ENCODE results near the gene MYH6.
"Not testable (repeated sequence)": the region's sequence is repeated elsewhere in the genome, so short reads cannot be mapped to it uniquely, and the experiment has no call there.

Gene MYH6

DNA sequence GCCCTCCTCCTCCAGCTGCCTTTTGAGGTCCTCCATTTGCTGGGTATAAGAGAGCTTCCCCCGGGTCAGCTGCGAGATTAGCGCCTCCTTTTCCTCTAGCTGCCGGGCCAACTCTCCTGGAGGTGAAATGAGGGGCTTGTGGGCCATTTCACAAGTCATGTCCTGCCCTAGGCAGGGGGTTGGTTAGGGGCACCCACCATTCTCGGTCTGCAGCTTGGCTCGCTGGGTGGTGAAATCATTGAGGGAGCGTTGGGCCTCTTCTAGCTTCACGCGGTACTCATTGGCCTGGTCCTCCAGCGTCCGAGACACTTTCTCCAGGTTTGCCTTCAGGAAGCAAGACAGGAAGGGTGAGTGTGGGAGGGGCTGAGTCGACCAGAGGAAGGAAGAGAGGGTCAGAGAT lies 18.7 kb downstream of the MYH6 start:
- FAIRE-seq, result no peak

DNA sequence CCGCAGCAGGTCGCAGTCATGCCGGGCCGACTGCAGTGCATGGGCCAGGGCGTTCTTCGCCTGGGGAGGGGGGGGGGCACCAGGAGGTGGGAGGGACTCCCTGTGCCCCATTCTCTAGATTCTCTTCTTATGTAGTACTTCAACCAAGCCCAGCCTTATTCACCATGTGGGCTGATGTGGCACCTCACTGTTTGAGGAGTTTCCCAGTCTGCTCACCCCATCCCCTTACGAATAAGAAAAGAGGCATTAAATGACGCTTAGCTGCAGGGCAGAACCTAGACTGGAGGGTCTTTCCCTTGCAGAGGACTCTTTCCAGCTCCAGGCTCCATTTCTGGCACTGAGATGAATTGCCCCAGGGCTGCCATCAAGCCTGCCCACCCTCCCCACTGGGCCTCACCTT lies 19.1 kb downstream of the MYH6 start:
- FAIRE-seq, result no peak

DNA sequence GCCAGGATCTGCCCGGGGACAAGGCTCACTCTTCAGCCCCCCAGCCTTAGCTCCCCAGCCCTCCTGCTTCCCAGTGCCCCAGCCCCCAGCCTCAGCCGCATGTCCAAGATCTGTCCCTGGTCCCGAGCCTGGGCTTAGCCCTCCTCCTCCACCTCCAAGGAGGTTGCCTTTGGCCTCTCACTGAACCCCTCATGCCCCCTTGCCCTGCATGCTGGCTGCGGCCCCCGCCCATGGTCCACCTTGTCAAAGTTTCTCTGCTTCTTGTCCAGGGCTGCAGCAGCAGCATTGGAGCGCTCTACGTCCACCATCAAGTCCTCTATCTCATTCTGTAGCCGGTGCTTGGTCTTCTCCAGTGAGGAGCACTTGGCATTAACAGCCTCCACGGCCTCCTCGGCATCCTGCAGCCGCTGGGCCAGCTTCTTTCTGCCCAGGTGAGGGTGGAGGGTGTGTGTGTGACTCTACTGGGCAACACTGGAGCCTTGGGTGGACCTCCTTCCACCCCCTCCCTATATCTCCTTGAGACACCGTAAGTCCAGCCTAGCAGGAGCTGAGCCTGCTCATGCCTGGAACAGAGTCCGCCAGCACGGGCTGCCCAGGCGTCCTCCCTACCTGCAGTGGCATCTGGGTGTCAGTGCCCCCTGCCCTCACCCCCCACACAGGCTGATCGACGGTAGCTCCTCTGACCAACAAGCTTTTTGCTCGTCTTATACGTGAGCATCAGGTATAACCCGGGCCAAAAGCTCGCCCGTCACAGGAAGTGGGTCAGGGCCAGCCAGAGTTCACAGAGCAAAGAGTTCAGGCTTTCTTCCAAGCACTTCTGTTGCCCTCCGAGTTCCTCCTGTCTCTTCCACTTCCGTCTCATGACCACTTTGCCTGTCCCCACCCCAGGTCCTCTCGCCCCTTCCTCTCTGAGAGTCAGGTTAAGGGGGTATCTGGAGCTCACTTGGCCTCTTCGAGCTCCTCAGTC lies 19.9 kb downstream of the MYH6 start:
- no peak for FAIRE-seq

DNA sequence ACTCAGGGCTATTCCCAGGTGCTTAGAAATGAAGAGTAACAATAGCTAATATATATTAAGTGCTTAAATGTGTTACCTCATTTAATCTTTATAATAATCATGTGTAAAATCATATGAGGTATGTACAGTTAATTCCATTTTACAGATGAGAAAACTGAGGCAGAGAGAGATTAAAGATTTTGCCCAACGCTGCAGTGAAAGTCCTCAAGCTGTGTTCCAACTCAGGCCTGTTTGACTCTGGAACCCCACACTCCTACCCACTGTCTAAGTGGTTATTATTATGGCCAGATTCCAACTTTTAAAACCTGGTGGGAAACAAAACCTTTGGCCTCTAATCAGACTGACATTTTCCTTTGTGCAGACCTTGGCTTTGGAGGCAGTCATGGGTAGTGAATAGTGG lies 21.1 kb downstream of the MYH6 start:
- no peak for FAIRE-seq

DNA sequence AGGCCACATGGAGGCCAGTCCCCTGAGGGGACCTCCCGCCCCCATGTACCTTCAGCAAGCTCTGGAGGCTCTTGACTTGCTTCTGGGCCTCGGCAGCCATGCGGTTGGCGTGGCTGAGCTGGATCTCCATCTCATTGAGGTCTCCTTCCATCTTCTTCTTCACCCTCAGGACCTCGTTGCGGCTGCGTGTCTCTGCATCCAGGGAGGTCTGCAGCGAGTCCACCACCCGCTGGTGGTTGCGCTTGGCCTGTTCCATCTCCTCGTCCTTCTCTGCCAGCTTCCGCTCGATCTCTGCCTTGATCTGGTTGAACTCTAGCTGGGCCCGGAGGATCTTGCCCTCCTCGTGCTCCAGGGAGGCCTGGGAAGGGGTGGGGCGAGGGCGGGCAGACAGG lies 21.8 kb downstream of the MYH6 start:
- FAIRE-seq, result not testable (repeated sequence)

DNA sequence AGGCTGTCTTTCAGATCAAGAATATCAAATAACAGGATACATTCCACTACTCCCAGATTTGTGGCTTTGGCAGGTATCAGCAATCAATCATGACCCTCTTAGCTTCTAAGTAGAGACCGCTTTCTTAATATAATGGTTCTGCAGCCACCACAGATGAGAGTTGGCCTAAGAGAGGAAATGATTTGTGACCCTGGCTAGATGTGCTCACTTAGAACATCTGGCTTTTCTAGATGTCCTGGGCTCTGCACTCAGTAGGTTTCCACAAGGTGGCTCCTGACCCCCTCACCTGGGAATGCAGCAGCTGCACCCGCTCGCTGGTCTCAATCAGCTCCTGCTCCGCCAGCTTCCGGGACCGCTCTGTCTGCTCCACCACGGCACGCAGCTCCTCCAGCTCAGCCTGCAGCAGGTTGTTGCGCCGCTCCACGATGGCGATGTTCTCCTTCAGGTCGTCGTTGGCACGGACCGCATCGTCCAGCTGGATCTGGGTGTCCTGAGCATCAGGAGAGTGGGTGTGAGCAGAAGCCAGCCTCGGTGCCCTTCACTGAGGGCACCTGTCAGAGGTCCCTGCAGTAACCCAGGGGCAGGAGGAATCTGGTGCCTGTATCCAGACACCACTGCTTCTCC lies 22.3 kb downstream of the MYH6 start:
- FAIRE-seq, result no peak

DNA sequence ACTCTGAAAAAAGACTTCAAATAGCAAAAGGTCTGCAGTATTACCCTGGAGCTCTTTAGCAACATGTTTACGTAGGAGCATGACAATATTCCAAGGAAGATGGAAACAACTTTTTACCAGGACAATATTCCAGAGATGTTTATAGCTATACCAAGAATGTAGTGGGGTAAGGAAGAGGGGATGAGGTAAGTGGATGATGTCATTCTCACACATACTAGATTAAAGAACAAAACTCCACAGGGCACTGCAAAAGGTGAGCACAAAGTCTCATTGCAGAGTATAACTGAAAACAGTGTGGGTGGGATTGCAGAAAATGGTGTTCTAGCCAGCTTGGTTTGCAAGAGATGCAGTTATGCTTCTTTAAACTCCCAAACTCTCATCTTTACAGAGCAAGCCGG lies 22.8 kb downstream of the MYH6 start:
- FAIRE-seq, result no peak

DNA sequence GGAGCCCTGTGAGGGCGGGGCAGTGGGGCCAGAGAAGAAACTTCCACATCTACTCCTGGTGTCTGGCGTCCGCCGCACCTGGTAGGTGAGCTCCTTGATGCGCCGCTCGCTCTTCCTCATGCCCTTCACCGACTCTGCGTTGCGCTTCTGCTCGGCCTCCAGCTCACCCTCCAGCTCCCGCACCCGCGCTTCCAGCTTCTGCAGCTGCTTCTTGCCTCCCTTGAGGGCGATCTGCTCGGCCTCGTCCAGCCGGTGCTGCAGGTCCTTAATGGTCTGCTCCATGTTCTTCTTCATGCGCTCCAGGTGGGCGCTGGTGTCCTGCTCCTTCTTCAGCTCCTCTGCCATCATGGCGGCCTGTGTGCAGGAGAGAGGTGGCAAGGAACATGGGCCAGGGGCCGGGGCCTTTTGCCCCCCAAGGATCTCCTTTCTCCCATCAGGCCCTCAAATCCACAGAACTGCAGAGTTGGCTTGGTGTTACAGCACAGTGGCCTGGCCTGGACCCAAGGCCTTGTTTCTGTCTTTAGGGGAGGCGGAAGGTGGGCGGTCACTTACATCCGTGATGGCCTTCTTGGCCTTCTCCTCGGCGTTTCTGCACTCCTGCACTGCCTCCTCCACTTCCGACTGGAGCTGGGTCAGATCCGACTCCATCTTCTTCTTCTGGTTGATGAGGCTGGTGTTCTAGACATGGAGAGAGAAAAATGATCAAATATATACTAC lies 23.6 kb downstream of the MYH6 start:
- no peak for FAIRE-seq

DNA sequence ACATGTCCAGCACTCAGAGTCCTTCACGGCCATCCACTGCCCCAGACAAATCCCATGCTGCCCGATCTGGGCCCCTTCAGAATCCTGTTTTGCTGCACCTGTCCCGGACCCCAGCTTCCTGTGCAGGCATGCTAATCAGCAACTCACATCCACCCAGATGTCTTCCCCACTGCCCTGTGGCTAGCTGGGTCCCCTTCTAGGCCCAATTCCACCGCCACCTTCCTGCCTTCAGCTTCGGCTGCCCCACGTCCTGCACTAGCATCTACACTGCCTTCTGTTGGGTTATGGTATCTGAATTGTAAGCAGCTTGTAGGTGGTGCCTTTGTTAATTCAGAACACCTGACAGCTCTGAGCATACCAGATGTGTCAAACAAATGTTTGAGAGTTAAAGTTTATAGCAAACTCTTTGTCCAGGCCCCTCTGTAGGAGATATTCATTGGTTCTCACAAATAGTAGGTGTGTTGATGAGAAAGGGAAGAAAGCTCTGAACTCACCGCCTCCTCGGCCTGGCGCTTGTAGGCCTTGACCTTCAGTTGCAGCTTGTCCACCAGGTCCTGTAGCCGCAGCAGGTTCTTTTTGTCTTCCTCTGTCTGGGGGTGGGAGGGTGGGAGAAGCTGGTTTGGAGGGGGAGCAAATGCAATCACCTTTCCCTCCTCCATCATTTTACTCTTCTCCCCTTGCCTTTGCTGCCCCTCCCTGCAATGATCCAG lies 25.2 kb downstream of the MYH6 start:
- FAIRE-seq, result no peak

DNA sequence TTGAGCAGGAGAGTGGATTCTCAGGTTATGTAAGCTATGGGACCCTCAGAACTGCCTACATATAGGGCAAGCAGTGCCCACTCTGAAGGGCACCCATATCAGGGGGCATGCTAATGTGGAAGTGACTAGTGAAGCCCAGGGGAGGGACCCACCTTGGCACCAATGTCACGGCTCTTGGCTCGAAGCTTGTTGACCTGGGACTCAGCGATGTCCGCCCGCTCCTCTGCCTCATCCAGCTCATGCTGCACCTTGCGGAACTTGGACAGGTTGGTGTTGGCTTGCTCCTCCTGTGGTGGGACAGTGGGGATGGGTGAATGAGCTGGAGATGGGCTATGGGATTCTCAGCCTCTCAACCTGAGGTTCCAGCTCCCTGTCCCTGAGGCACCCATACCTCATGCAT lies 25.8 kb downstream of the MYH6 start:
- FAIRE-seq, result no peak

DNA sequence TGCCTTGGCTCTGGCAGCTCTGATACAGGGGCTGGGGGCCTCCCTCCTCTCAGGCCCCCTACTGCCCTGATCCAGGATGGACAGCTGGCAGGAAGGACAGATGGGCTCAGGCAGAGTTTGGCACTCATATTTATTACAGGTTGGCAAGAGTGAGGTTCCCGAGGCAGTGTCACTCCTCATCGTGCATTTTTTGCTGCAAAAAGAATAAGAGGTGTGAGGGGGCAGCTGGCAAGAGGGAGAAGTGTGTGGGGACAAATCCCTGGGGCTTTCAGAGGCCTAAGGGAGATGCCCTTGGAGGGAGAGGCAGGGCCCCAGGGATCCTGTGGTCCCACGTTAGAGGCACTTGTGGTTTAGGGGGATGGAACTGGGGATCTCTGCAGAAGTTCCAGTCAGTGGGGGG lies 26.2 kb downstream of the MYH6 start:
- no peak for FAIRE-seq

DNA sequence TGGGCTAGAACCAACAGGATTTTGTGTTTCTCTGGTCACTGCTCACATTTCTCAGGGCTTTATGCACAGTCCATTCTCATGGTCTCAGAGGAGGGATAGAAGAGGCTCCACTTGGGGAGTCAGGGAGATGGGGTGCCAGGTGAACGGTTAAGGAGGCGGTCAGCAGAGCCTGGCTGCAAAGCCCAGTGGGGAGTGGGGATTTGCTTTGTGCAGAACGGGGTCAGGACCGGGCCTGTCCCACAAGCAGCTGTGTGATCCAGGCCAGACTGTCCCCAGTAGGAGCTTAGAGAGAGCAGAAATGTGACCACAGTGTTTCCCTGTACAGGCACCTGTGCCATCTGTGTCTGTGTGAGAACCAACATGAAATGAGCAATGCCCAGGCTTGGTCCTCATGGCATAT lies 27.1 kb downstream of the MYH6 start:
- no peak for FAIRE-seq

DNA sequence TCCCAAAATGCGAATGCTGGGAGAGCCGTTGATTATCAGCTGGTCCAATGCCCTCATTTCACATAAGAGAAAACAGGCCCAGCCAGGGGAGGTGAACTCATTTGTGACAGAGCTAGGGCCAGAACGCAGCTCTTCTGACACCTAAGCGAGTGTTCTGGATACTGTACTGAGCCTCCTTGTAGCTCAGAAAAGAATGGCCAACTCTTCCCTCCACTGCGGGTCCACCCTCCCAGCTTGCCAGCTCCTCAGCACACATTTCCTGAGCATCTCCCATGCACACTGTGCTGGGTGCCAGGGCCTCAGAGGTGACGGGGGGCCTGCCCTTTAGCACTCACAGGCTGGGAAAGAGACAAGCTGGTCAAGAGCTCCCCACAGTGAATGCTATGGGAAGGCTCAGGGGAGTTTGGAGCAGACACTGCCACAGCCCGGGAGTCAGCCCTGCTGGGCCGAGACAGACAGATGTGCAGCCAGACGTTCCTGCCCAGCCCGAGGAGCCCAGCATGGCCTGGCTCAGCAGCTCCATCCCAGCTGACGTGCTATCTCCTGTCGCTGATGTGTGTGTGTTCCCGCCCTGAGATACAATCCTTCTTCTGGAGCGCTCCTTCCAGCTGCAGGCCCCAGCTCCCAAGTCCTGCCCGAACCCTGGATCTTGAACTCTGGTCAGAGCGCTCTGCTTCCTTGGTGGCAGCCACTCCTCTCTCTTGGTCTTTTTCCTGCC lies 27.7 kb downstream of the MYH6 start:
- FAIRE-seq, result no peak

DNA sequence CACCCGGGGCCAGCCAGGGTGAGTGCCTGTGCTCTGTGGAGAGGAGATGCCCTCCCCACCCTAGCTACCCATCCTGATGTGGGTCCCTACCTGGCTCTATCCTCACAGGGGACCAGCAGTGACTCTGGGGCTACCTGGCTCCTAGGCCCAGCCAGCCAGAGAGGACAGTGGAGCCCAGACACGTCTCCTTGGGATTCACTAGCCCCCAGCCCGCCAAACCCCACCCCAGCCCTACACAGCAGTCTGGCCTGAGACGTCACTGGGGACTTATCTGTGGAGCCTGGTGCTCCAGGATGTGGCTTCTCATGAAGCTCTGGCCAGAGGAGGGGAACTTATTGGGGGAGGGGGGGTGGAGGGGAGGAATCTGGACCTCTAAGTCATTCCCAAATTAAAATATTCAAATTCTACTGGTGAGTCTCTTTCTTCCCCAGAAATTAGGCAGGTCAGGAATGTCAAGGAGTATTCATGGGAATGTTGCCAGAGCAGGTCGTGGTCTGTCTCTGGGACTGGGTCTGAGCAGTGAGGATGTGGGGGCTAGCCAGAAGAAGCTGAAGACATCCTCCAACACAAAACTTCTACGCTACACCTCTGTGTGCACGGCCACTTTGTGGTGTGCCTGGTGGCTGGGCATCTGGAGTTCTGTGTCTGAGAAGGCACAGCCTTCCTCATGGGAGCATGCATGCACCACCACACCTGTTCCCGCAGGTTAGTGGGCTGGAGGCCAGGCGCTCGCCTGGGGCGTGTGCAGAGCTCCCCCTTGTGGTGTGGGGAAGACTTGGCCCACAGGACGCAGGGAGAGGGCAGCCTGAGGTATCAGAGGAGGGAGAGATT lies 28.5 kb downstream of the MYH6 start:
- FAIRE-seq, result no peak

DNA sequence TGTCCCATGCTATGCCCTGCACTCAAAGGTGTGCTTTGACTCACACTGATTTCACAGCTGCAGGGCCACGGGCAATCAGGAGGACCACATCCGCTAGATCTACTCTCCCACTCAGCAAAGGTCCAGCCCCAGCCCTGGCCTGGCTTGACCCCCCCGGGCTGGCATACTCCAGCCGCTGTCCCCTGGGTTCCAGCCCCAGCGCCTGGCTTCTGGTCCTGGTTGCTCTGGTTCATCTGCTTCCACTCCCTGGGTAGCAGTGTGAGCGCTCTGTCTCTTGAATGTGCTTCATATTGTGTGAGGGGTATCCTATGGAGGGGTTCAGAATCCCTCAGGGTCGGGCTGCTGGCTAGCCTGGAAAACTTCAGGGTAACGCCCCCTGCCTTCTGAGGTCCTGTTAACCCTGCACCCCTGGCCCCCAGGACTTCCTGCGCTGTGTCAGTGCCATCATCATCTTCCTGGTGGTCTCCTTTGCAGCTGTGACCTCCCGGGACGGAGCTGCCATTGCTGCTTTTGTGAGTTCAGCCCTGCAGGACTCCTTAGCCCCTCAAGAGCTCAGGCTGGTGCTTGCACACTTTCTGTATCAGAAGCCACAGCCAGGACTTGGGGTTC lies 29.4 kb downstream of the MYH6 start:
- no peak for FAIRE-seq

DNA sequence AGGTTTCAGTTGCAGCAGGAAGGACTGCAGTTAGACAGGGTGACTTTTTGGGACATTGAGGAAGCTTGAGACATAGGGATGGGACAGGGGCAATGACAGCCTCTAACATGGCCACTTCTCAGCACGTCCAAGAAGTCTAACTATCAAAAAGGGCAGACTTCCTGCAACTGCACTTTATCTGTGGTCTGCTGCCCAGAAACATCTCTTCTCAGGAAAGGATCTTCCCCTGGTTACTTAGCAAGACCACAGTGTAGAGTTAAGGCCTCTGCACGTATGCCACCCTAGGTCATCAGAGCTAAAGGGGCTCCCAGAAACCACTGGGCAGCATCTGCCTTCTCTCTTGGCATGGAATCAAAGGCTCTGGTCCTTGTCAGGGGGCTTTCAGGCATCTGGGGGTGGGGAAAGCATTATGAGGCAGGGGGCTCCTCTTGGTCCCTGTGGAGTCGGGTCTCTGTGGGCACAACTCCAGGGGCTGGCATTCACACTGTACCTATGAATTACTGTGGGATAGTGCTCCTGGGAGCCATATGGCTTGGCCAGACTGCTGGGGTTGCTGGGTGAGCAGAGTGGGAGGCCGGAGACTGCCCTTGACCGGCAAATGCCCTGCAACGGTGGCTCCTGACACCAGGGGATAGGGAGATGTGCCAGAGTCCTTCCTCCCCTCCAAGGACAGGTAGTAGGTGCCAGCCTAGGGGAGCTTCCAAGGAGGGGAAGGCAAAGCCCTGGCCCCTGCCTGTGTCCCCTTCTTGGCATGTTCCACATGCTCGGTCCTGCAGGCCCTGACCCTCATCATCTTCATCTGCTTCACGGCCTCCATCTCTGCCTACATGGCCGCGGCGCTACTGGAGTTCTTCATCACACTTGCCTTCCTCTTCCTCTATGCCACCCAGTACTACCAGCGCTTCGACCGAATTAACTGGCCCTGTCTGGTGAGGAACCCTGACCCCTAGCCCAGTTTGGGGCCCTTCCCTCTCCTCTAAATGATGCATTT lies 30.2 kb downstream of the MYH6 start:
- no peak for FAIRE-seq

DNA sequence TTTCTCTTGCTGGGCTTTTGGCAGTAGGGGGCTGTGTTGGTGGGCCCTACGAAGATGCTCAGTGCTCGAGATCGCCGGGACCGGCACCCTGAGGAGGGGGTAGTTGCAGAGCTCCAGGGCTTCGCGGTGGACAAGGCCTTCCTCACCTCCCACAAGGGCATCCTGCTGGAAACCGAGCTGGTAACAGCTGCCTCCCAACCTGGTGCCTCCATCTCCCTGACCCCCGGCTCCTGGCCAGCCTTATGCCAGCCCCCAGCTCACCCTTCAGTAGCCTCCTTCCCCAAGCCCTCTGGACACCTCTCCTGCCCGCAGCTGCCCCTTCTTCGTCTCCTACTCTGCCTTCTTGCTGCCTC lies 30.9 kb downstream of the MYH6 start:
- no peak for FAIRE-seq

DNA sequence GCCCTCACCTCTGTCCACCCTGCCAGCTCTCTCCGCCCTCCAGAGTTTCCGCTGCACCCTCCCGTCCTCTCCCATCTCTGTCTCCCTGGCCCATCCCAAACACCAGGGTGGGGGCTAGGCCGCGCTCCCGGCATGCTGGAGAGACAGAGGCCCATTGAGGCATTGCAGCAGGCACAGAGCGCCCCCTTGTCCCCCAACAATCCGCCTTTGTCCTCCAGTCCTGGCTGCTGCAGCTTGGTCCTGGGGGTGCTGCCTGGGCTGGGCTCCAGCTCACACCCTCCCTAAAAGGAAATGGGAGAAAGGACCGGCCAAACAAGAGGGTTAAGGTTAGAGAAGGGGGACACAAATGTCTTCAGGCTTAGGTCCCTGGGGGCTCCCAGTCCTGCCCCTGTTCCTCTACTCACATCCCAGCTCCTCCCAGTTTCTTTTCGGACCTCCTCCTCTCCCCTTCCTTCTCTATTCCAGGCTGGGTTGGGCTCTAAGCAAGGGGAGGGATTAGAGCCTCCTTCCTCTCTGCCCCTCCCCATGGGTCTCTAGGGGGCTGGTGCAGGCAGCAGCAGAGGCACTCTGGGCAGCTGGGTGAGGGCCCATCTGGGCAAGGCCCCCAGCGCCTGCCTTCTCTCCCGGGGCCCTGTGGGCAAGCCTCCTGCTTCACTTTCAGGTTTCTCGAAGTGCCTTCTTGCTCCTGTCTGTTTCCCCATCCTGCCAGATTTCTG lies 31.4 kb downstream of the MYH6 start, which contains the start of gene CMTM5:
Gene CMTM5, plus strand, starts transcription at position 565 of the 716 bp plus-strand sequence. CDS start 206 bp downstream, outside the sequence.
- no peak for FAIRE-seq
